Muscle layer of colon (tissue), 2 donors: ENCODE results near the gene TMEM243.

Experiments
- H3K27ac ChIP-seq: one replicate; pipeline ENCODE4 v1.7.0; 2013; ENCODE audit warnings: low read depth, mild to moderate bottlenecking, low read length, moderate library complexity
- H3K27me3 ChIP-seq, 2 donors: one replicate each; pipeline ENCODE4 v1.7.0; 2013; ENCODE audit warnings: low read length in 2 of 2, mild to moderate bottlenecking in 2 of 2; ENCODE audit not compliant: insufficient read depth in 2 of 2, control insufficient read depth in 1 of 2
- H3K36me3 ChIP-seq: one replicate; pipeline ENCODE4 v1.7.0; 2013; ENCODE audit warnings: mild to moderate bottlenecking, low read length; ENCODE audit not compliant: insufficient read depth
- H3K4me1 ChIP-seq: one replicate; pipeline ENCODE4 v1.7.0; 2013; ENCODE audit warnings: mild to moderate bottlenecking, low read length; ENCODE audit not compliant: insufficient read depth
- H3K4me3 ChIP-seq, 2 donors: one replicate each; pipeline ENCODE4 v1.7.0; 2013; ENCODE audit warnings: low read length in 2 of 2, low read depth in 1 of 2, mild to moderate bottlenecking in 1 of 2, moderate library complexity in 1 of 2
- H3K9ac ChIP-seq: one replicate; pipeline ENCODE4 v1.7.0; 2013; ENCODE audit warnings: low read length
- H3K9me3 ChIP-seq: one replicate; pipeline ENCODE4 v1.7.0; 2013; ENCODE audit warnings: mild to moderate bottlenecking, low read length
- donor health status: abdominal sarcoma.
- donor health status: Adenocarcinoma of cecum.

TMEM243 gene

DNA sequence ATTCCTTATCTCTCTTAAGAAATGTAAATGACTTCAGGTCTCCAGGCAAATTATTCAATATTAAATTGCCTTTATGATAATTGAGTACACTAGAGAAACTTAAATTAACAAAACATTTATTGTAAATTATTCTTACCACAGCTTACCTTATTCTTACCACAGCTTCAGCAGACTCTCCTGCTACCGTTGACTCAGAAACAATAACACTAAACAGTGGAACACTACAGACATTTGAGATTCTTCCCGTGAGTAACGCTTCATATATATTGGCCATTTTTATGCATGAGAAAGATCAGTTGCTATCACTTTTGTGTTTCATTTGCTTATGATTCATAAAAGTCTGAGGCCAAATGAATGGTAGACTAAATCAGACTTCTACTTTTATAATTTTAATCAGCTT, 28.7 kb downstream of the TMEM243 start:
- no peak overlapping the region for H3K27ac ChIP-seq
- H3K36me3 ChIP-seq: peaks cover 67% of the 10 kb centered on the region
- no peak overlapping the region for H3K9ac ChIP-seq
- H3K4me3 ChIP-seq: no peak overlapping the region
- peaks cover 13% of the 10 kb centered on the region for H3K4me1 ChIP-seq
- no peaks in the 10 kb centered on the region for H3K9me3 ChIP-seq
- no peaks in the 10 kb centered on the region for H3K27me3 ChIP-seq

DNA sequence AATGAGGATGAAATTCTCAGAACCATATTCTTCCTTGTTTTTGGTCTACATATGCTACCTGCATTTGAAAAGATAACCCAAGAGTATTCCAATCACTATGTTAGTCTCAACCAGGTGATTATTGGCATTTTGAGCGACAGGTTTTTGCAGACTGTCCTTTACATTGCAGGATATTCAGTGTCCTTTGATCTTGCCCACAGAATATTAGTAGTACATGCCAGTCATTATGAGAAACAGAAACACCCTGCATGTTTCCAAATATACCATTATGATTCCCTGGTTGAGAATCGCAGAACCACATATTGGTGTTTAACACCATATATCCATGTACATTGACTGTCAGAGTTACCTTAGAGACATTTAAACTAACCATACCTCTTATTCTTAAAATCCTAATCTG, 30.6 kb downstream of the TMEM243 start:
- Histone ChIP-seq H3K4me3 (no peak overlapping the region), H3K9me3 (no peaks in the 10 kb centered on the region), H3K27ac (no peak overlapping the region), H3K36me3 (peaks cover 67% of the 10 kb centered on the region), H3K4me1 (peaks cover 13% of the 10 kb centered on the region), H3K9ac (no peak overlapping the region), H3K27me3 (no peaks in the 10 kb centered on the region)

GRCh38 chr7:87187120-87187519, 32.4 kb downstream of the TMEM243 start:
- no peaks in the 10 kb centered on the region for H3K27me3 ChIP-seq
- no peak overlapping the region for H3K4me3 ChIP-seq
- H3K36me3 ChIP-seq: peaks cover 72% of the 10 kb centered on the region
- no peaks in the 10 kb centered on the region for H3K9me3 ChIP-seq
- no peak overlapping the region for H3K9ac ChIP-seq
- no peak overlapping the region for H3K27ac ChIP-seq
- H3K4me1 ChIP-seq: peaks cover 13% of the 10 kb centered on the region

DNA sequence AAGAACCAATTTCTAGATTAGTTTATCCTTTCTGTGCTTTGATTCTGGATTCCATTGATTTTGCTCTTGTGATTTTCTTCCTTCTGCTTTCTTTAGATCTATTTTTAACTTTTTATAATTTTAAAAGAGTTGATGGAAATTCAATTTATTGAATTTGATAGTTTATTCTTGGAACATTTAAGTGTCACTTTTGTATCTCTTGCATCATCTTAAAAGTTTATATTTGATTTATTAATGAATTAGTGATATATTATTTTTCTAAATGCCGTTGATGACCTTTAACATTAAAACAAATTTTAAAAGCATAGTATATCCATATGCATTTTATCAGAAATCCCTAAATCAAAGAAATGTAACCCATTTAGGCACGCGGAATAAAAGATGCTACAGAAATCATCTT, 40.4 kb downstream of the TMEM243 start:
- no peaks in the 10 kb centered on the region for H3K27me3 ChIP-seq
- no peak overlapping the region for H3K4me3 ChIP-seq
- no peaks in the 10 kb centered on the region for H3K4me1 ChIP-seq
- no peaks in the 10 kb centered on the region for H3K9me3 ChIP-seq
- no peak overlapping the region for H3K27ac ChIP-seq
- H3K36me3 ChIP-seq: peaks cover 55% of the 10 kb centered on the region
- no peak overlapping the region for H3K9ac ChIP-seq

DNA sequence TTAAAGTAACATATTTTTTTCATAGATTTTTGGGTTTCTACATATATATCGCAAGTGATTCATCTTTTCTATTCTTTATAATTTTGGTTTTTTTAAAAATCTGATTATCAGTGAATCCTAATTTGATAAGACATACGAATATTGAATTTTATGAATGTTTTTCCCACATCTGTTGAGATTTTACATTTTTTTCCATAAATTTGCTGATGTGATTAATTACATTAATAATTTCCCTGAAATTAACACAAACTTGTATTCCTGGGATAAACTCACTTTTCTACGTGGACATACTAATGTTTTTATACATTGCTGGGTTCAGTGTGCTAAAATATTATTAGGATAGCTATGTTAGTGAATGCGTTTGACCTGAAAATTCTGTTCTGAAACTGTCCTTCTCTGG, 41.2 kb downstream of the TMEM243 start:
- no peaks in the 10 kb centered on the region for H3K27me3 ChIP-seq
- no peak overlapping the region for H3K9ac ChIP-seq
- H3K36me3 ChIP-seq: peaks cover 53% of the 10 kb centered on the region
- no peak overlapping the region for H3K4me3 ChIP-seq
- no peaks in the 10 kb centered on the region for H3K4me1 ChIP-seq
- H3K27ac ChIP-seq: no peak overlapping the region
- H3K9me3 ChIP-seq: no peaks in the 10 kb centered on the region

- H3K27ac ChIP-seq: no peak overlapping the region
- no peaks in the 10 kb centered on the region for H3K4me1 ChIP-seq
- no peak overlapping the region for H3K4me3 ChIP-seq
- no peak overlapping the region for H3K9ac ChIP-seq
- peaks cover 76% of the 10 kb centered on the region for H3K36me3 ChIP-seq
- H3K27me3 ChIP-seq: no peaks in the 10 kb centered on the region
- H3K9me3 ChIP-seq: no peaks in the 10 kb centered on the region
These were observed 46.1 kb downstream of the TMEM243 start for GRCh38 chr7:87173471-87173870.

DNA sequence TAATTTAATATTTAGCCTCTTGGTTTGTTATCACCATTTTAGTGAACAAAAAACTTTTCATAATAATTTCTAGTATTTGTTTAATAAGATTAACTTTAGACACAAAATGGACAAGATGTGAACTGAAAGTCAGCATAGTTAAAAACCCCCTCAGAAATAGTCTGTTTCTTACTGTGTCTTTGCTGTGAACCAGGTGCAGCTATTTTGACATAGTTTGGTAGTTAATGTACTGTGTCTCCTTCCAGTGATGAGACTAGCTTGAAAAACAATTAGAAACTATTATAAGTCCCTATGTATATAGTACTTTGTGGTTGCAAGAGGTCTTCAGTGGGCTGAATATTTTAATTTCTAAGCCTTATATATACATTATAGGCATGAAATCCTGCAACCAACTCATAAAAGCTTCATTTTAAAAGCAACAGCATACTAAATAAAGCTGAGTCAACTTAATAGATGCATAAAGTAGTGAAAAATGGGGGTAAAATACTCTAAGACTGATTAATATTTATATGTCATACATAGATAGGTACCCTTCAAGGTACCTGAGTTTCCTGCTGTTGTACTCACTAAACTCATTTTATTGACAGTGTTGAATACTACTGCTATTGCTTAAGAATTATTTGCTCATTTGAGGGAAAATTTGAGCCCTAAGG, 48.1 kb downstream of the TMEM243 start:
- Histone ChIP-seq H3K27me3 (no peaks in the 10 kb centered on the region), H3K36me3 (peaks cover 86% of the 10 kb centered on the region)

DNA sequence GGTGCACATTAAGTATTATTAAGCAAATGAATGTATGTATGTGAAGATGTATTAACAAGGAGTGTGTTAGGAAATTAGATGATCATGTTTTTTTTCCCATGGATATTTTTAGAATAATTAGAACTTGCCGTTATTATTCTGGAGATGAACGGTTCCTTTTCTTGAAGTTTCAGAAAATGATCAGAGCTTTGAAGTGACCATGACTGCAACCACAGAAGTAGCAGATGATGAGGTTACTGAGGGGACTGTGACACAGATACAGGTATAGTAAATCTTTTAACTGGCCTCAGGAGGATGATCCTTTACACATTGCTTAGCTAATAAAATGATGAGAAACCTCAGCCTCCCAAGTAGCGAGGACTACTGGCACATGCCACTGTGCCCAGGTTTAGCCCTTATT, 48.7 kb downstream of the TMEM243 start:
- Histone ChIP-seq H3K4me1 (no peaks in the 10 kb centered on the region), H3K36me3 (peaks cover 86% of the 10 kb centered on the region), H3K9me3 (no peaks in the 10 kb centered on the region), H3K4me3 (no peak overlapping the region), H3K9ac (no peak overlapping the region), H3K27me3 (no peaks in the 10 kb centered on the region), H3K27ac (no peak overlapping the region)

More for the DNA sequence above, 48.1 kb downstream of the TMEM243 start:
- no peaks in the 10 kb centered on the region for H3K4me1 ChIP-seq
- no peak overlapping the region for H3K9ac ChIP-seq
- no peak overlapping the region for H3K4me3 ChIP-seq
- H3K27ac ChIP-seq: no peak overlapping the region
- H3K9me3 ChIP-seq: no peaks in the 10 kb centered on the region

DNA sequence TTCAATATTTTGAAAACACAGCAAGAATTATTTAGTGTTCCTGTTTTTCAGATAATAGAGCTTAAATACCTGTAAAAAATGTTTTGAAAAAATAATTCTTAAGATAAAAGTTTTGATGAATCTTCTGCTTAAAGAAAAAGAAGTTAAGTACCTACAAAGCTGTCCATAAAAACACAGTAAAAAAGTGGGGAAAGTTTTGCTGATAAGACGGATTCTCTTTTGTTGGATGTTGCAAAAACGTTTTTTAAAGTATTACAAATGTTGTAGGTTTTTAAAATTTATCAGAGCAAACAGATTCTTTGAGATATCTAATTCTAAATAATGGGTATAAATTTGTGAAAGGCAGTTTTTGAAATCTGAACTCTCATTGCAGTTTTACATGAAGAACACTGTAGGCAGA, 55.1 kb downstream of the TMEM243 start:
- no peaks in the 10 kb centered on the region for H3K9me3 ChIP-seq
- peaks cover 47% of the 10 kb centered on the region for H3K36me3 ChIP-seq
- H3K27ac ChIP-seq: no peak overlapping the region
- no peak overlapping the region for H3K9ac ChIP-seq
- H3K27me3 ChIP-seq: no peaks in the 10 kb centered on the region
- no peaks in the 10 kb centered on the region for H3K4me1 ChIP-seq
- H3K4me3 ChIP-seq: no peak overlapping the region

DNA sequence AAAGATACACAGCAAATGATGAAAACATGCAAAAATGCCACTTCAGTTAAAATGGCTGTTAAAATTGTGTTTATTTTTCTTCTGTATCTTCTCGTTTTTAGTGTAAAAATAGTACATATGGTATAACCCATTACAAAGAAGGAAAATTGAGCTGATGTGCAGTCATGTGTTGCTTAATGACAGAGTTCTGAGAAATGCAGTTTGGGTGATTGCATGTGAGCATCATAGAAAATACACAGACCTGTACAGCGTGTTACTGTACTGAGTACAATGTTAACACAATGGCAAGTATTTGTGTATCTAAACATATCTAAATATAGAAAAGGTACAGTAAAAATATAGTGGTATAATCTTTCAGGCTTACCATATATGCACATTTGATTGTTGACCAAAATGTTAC, 60.0 kb downstream of the TMEM243 start:
- Histone ChIP-seq H3K9me3 (no peaks in the 10 kb centered on the region), H3K36me3 (peaks cover under 1% of the 10 kb centered on the region), H3K4me3 (no peak overlapping the region), H3K27ac (no peak overlapping the region), H3K9ac (no peak overlapping the region), H3K4me1 (peaks cover 26% of the 10 kb centered on the region), H3K27me3 (no peaks in the 10 kb centered on the region)

GRCh38 chr7:87156709-87157108, 62.8 kb downstream of the TMEM243 start:
- Histone ChIP-seq H3K36me3 (no peaks in the 10 kb centered on the region), H3K27me3 (no peaks in the 10 kb centered on the region), H3K4me3 (no peak overlapping the region), H3K27ac (no peak overlapping the region), H3K4me1 (peaks cover 35% of the 10 kb centered on the region), H3K9ac (no peak overlapping the region), H3K9me3 (no peaks in the 10 kb centered on the region)

- Histone ChIP-seq H3K27ac (no peak overlapping the region), H3K27me3 (no peaks in the 10 kb centered on the region), H3K36me3 (no peaks in the 10 kb centered on the region), H3K9ac (no peak overlapping the region), H3K9me3 (no peaks in the 10 kb centered on the region), H3K4me1 (peaks cover 42% of the 10 kb centered on the region), H3K4me3 (no peak overlapping the region)
These were observed 63.7 kb downstream of the TMEM243 start for GRCh38 chr7:87155788-87156187.
